Measurements from ENCODE around the gene AOPEP.

DNA sequence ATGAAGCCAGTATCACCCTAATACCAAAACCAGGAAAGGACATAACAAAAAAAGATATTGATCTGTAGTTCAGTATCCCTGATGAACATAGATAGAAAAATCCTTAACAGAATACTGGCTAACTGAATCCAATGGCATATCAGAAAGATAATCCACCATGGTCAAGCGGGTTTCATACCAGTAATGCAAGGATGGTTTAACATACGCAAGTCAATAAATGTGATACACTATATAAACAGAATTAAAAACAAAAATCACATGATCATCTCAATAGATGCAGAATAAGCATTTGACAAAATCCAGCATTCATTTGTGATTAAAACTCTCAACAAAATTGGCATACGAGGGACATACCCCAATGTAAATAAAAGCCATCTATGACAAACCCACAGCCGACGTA is 110.9 kb downstream of the AOPEP start:
- TF ChIP-seq HOXB13 (CRISPR knock-in tag; IDR thresholded peaks at IDR 0.05; ENCODE audit: low read depth) = no peak
- no peak for TF ChIP-seq PHF8 (IDR thresholded peaks at IDR 0.05; ENCODE audit: borderline replicate concordance, low read depth)
- no peak for TF ChIP-seq CTCF (IDR thresholded peaks at IDR 0.05)
- TF ChIP-seq BHLHE40 (IDR thresholded peaks at IDR 0.05; ENCODE audit: low read depth, low read length) = no peak
- TF ChIP-seq, protein P1, sequence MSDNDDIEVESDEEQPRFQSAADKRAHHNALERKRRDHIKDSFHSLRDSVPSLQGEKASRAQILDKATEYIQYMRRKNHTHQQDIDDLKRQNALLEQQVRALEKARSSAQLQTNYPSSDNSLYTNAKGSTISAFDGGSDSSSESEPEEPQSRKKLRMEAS (IDR thresholded peaks at IDR 0.05) = no peak
- no peak for TF ChIP-seq POLR2A (IDR thresholded peaks at IDR 0.05; ENCODE audit: low read length)
